MM.1S (cell line): Measurements from ENCODE around the gene CLPTM1.

ENCODE experiments used
- DNase-seq: peaks from one replicate; pipeline ENCODE4 v3.0.0-alpha.2; 2015
- H2AFZ ChIP-seq: fragments of 300-600 bp; sonication (generic); 2 replicates; pipeline ENCODE4 v1.6.0; 2016; ENCODE audit warnings: antibody characterized with exemption, low read length
- H3F3A ChIP-seq: fragments of 300-600 bp; sonication (generic); 2 replicates; pipeline ENCODE4 v1.6.1; 2016; ENCODE audit warnings: mild to moderate bottlenecking, antibody characterized with exemption, low read length, moderate library complexity, mixed read lengths; ENCODE audit not compliant: insufficient read depth
- H3K27ac ChIP-seq: fragments of 300-600 bp; sonication (generic); 2 replicates; pipeline ENCODE4 v1.5.1; 2016; ENCODE audit warnings: mild to moderate bottlenecking, low read length
- H3K27me3 ChIP-seq: fragments of 300-600 bp; sonication (generic); replicated peaks from 2 replicates; pipeline ENCODE4 v1.6.0; 2016; ENCODE audit warnings: low read length; ENCODE audit not compliant: insufficient read depth
- H3K36me3 ChIP-seq: fragments of 300-600 bp; sonication (generic); replicated peaks from 2 replicates; pipeline ENCODE4 v1.6.1; 2016; ENCODE audit warnings: mild to moderate bottlenecking, low read length, mixed read lengths; ENCODE audit not compliant: insufficient read depth
- H3K4me1 ChIP-seq: fragments of 300-600 bp; sonication (generic); 2 replicates; pipeline ENCODE4 v1.6.1; 2016; ENCODE audit warnings: low read length, mixed read lengths
- H3K4me2 ChIP-seq: fragments of 300-600 bp; sonication (generic); 2 replicates; pipeline ENCODE4 v1.6.0; 2016; ENCODE audit warnings: low read depth, low read length
- H3K4me3 ChIP-seq: fragments of 300-600 bp; sonication (generic); 2 replicates; pipeline ENCODE4 v1.5.1; 2016; ENCODE audit warnings: low read length, mixed read lengths
- H3K79me2 ChIP-seq: fragments of 300-600 bp; sonication (generic); 2 replicates; pipeline ENCODE4 v1.6.1; 2016; ENCODE audit warnings: mixed run types, low read length, mixed read lengths
- H3K9ac ChIP-seq: fragments of 300-600 bp; sonication (generic); 2 replicates; pipeline ENCODE4 v1.6.1; 2016; ENCODE audit warnings: low read length, mixed read lengths
- H3K9me2 ChIP-seq: fragments of 300-600 bp; sonication (generic); replicated peaks from 2 replicates; pipeline ENCODE4 v1.6.1; 2016; ENCODE audit warnings: mild to moderate bottlenecking, low read length, mixed read lengths; ENCODE audit not compliant: insufficient read depth
- H3K9me3 ChIP-seq: fragments of 300-600 bp; sonication (generic); replicated peaks from 2 replicates; pipeline ENCODE4 v1.6.1; 2016; ENCODE audit warnings: mild to moderate bottlenecking, low read length, mixed read lengths; ENCODE audit not compliant: insufficient read depth
- H4K20me1 ChIP-seq: fragments of 300-600 bp; sonication (generic); 2 replicates; pipeline ENCODE4 v1.6.1; 2016; ENCODE audit warnings: mild to moderate bottlenecking, low read length, moderate library complexity, mixed read lengths; ENCODE audit not compliant: insufficient read depth
- EZH2 ChIP-seq: fragments of 300-600 bp; sonication (generic); optimal IDR thresholded peaks from 2 replicates; pipeline ENCODE3; 2017; ENCODE audit warnings: low read depth, mild to moderate bottlenecking, antibody characterized with exemption, low read length, mixed read lengths
- EZH2phosphoT487 ChIP-seq: fragments of 300-600 bp; sonication (generic); IDR thresholded peaks from 2 replicates; pipeline ENCODE4 v1.6.1; 2018; ENCODE audit warnings: antibody characterized with exemption, low read length
- TF ChIP-seq, protein P1 (sequence below): fragments of 300-600 bp; sonication (generic); IDR thresholded peaks from 2 replicates; pipeline ENCODE4 v1.5.1; 2016; ENCODE audit warnings: antibody characterized with exemption, low read length, mixed read lengths

Gene CLPTM1

DNA sequence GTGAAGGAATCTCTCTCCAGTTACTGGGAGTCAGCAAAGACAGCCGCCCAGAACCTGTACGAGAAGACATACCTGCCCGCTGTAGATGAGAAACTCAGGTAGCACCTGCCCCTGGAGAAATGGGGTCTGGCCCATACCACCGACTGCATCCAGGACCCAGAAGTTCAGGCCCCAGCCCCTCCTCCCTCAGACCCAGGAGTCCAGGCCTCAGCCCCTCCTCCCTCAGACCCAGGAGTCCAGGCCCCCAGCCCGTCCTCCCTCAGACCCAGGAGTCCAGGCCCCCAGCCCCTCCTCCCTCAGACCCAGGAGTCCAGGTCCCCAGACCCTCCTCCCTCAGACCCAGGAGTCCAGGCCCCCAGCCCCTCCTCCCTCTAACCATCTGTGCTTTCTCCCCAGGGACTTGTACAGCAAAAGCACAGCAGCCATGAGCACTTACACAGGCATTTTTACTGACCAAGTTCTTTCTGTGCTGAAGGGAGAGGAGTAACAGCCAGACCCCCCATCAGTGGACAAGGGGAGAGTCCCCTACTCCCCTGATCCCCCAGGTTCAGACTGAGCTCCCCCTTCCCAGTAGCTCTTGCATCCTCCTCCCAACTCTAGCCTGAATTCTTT is 6.3 kb upstream of the CLPTM1 start:
- Histone ChIP-seq H3K27ac (no peak overlapping the region), H3K9me2 (no peaks in the 10 kb centered on the region), H3K27me3 (no peaks in the 10 kb centered on the region), H3K79me2 (peaks cover 5% of the 10 kb centered on the region), H3K4me2 (no peak overlapping the region), H4K20me1 (no peaks in the 10 kb centered on the region), H3K9ac (no peak overlapping the region), H3K4me1 (0 out of 2 replicates have a peak, but pooled peaks cover 4% of the 10 kb centered on the region), H3K36me3 (no peaks in the 10 kb centered on the region), H3K9me3 (no peaks in the 10 kb centered on the region), H2AFZ (no peak overlapping the region), H3F3A (no peaks in the 10 kb centered on the region; the same call in 1 of the 2 replicates), H3K4me3 (no peak overlapping the region)
- no peak for DNase-seq
- TF ChIP-seq EZH2phosphoT487 (no peak), EZH2 (no peak)
- TF ChIP-seq, protein P1, sequence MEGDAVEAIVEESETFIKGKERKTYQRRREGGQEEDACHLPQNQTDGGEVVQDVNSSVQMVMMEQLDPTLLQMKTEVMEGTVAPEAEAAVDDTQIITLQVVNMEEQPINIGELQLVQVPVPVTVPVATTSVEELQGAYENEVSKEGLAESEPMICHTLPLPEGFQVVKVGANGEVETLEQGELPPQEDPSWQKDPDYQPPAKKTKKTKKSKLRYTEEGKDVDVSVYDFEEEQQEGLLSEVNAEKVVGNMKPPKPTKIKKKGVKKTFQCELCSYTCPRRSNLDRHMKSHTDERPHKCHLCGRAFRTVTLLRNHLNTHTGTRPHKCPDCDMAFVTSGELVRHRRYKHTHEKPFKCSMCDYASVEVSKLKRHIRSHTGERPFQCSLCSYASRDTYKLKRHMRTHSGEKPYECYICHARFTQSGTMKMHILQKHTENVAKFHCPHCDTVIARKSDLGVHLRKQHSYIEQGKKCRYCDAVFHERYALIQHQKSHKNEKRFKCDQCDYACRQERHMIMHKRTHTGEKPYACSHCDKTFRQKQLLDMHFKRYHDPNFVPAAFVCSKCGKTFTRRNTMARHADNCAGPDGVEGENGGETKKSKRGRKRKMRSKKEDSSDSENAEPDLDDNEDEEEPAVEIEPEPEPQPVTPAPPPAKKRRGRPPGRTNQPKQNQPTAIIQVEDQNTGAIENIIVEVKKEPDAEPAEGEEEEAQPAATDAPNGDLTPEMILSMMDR: no peak

DNA sequence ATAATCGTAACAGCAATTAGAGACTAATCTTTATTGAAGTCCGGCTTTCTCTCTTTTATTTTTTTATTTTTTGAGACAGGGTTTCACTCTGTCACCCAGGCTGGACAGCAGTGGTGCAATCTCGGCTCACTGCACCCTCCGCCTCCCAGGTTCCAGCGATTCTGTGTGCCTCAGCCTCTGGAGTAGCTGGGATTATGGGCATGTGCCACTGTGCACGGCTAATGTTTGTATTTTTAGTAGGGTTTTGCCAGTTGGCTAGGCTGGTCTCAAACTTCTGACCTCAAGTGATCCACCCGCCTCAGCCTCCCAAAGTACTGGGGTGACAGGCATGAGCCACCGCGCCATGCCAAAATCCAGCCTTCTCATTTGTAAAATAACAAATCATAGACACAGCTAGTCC is 5.6 kb upstream of the CLPTM1 start:
- 0 out of 2 replicates have a peak, but pooled peaks cover 5% of the 10 kb centered on the region for H3K4me1 ChIP-seq
- no peak for TF ChIP-seq EZH2
- TF ChIP-seq EZH2phosphoT487: no peak
- TF ChIP-seq, protein P1: no peak

DNA sequence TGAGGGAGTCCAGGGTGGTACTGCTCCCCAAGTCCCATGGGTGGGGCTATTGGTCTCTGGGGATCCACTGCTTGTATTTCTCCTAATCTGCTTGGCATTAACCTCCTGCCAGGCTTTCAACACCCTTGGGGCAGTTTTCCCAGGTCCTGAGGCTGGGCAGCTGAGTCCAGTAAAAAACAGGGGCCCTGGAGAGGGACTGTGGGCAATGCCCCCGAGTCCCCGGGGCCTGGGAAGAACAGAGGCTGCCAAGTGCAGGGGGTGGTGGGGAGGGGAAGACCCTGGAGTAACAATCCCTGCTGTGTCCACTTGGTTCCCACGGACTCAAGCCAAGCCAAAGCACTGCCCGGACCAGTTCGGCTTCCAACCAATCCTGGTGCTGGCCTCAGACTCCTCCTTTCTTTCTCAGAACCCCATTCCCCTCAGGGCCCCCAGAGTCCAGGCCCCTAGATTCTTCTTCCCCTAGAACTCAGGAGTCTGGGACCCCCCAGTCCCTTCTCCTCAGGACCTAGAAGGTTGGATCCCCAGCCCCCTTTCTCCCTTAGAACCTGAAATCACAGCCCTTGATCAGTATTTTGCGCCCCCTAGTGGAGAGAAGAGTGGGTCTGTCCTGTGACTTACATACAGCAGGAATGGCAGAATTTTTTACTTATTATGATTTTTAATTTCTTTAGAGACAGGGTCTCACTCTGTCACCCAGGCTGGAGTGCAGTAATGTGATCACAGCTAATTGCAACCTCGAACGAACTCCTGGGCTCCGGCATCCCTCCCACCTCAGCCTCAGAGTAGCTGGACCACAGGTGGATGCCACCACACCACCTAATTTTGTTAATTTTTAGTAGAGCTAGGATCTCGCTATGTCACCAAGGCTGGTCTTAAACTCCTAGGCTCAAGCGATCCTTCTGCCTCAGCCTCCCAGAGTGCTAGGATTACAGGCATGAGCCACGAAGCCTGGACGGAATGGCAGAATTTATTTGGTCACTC is 3.7 kb upstream of the CLPTM1 start:
- H3K36me3 ChIP-seq: no peaks in the 10 kb centered on the region
- no peak overlapping the region for H3K9ac ChIP-seq
- H3K27me3 ChIP-seq: no peaks in the 10 kb centered on the region
- TF ChIP-seq EZH2 (no peak), EZH2phosphoT487 (no peak)
- TF ChIP-seq, protein P1: peak; percentile 78
- peaks cover 5% of the 10 kb centered on the region for H3F3A ChIP-seq
- no peaks in the 10 kb centered on the region for H3K9me2 ChIP-seq
- no peak overlapping the region for H3K27ac ChIP-seq
- no peak overlapping the region for H3K4me3 ChIP-seq
- DNase-seq: peak; percentile 78
- H3K9me3 ChIP-seq: no peaks in the 10 kb centered on the region
- H3K4me2 ChIP-seq: no peak overlapping the region
- H4K20me1 ChIP-seq: no peaks in the 10 kb centered on the region
- peaks cover 8% of the 10 kb centered on the region for H3K4me1 ChIP-seq
- peaks cover 26% of the 10 kb centered on the region for H3K79me2 ChIP-seq
- no peak overlapping the region for H2AFZ ChIP-seq

More for the DNA sequence above, 5.6 kb upstream of the CLPTM1 start:
- Histone ChIP-seq H3K4me3 (no peak overlapping the region), H2AFZ (no peak overlapping the region), H4K20me1 (no peaks in the 10 kb centered on the region), H3K9me3 (no peaks in the 10 kb centered on the region), H3K79me2 (peaks cover 12% of the 10 kb centered on the region), H3K27ac (no peak overlapping the region), H3K27me3 (no peaks in the 10 kb centered on the region), H3K4me2 (no peak overlapping the region), H3K9me2 (no peaks in the 10 kb centered on the region), H3F3A (peaks cover 4% of the 10 kb centered on the region), H3K36me3 (no peaks in the 10 kb centered on the region), H3K9ac (no peak overlapping the region)
- DNase-seq: no peak
